Renal cortical epithelial cell (primary cell): ENCODE measurements around the gene SAP30BP. TPM values are rescaled to one million over a fixed set of nuclear protein-coding genes. Genes with fewer than 3 reads are reported as not detected.
A peak's percentile ranks its signal among the peaks of the same experiment; 100 is the strongest.
"Not testable (repeated sequence)": the region's sequence is repeated elsewhere in the genome, so short reads cannot be mapped to it uniquely, and the experiment has no call there.

ENCODE experiments used
- DNase-seq: peaks from one replicate; pipeline ENCODE4 v3.0.0-alpha.2; 2011; ENCODE audit warnings: low read depth
- total RNA-seq: library from RNA; depleted of rRNA; stranded (reverse); fragments of >200 nt; gene quantifications from 2 replicates; pipeline ENCODE4 v1.2.3, GENCODE V29; 2014

SAP30BP gene
- total RNA-seq, 1 donor from 2014 or later, result 55.6 TPM

- peak; percentile 85 for DNase-seq
Measured at GRCh38 chr17:75633486-75634375, 33.4 kb upstream of the SAP30BP start.

GRCh38 chr17:75634376-75634740, 32.8 kb upstream of the SAP30BP start:
- no peak for DNase-seq

GRCh38 chr17:75634754-75635609, 32.2 kb upstream of the SAP30BP start:
- DNase-seq, result no peak

- no peak for DNase-seq
Measured at GRCh38 chr17:75635610-75636202, 31.4 kb upstream of the SAP30BP start.

GRCh38 chr17:75636381-75637142, 30.6 kb upstream of the SAP30BP start:
- no peak for DNase-seq

- DNase-seq, result no peak
Measured at GRCh38 chr17:75637143-75637538, 30.0 kb upstream of the SAP30BP start.

GRCh38 chr17:75637551-75637950, 29.6 kb upstream of the SAP30BP start:
- no peak for DNase-seq

- DNase-seq, result not testable (repeated sequence)
Measured at GRCh38 chr17:75638039-75638438, 29.1 kb upstream of the SAP30BP start.

- no peak for DNase-seq
Measured at GRCh38 chr17:75638893-75639292, 28.2 kb upstream of the SAP30BP start.

- no peak for DNase-seq
Measured at GRCh38 chr17:75639327-75639726, 27.8 kb upstream of the SAP30BP start.

GRCh38 chr17:75639771-75640555, 27.2 kb upstream of the SAP30BP start:
- no peak for DNase-seq

- DNase-seq, result no peak
Measured at GRCh38 chr17:75640556-75641119, 26.5 kb upstream of the SAP30BP start.

GRCh38 chr17:75641343-75641742, 25.8 kb upstream of the SAP30BP start:
- DNase-seq, result peak; percentile 83

GRCh38 chr17:75642182-75642783, 24.9 kb upstream of the SAP30BP start:
- peak; percentile 30 for DNase-seq

GRCh38 chr17:75642784-75643642, 24.1 kb upstream of the SAP30BP start:
- no peak for DNase-seq

- no peak for DNase-seq
Measured at GRCh38 chr17:75643643-75644017, 23.5 kb upstream of the SAP30BP start.

GRCh38 chr17:75645501-75645888, 21.6 kb upstream of the SAP30BP start:
- peak; percentile 97 for DNase-seq

- peak; percentile 96 for DNase-seq
Measured at GRCh38 chr17:75645889-75646637, 21.1 kb upstream of the SAP30BP start.
